ENCODE measurements around the gene ATG5. TPM values are rescaled to one million over a fixed set of nuclear protein-coding genes. Genes with fewer than 3 reads are reported as not detected.
"Not testable (repeated sequence)": the region's sequence is repeated elsewhere in the genome, so short reads cannot be mapped to it uniquely, and the experiment has no call there.

ATG5 gene
- total and polyA plus RNA-seq, 9 of the 15 experiments (the other 6 are each of a cell fraction or from before 2014, with no cell fraction given), result 29.0 to 80.0 (median 53.2) TPM

DNA sequence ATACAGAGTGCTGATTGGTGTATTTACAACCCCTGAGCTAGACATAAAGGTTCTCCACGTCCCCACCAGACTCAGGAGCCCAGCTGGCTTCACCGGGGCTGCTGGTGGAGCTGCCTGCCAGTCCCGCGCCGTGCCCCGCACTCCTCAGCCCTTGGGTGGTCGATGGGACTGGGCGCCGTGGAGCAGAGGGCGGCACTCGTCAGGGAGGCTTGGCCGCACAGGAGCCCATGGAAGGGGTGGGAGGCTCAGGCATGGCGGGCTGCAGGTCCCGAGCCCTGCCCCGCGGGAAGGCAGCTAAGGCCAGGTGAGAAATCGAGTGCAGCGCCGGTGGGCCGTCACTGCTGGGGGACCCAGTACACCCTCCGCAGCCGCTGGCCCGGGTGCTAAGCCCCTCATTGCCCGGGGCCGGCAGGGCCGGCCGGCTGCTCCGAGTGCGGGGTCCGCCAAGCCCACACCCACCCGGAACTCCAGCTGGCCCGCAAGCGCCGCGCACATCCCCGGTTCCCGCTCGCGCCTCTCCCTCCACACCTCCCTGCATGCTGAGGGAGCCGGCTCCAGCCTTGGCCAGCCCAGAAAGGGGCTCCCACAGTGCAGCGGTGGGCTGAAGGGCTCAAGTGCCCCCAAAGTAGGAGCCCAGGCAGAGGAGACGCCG, 56.2 kb downstream of the ATG5 start:
- H3K27ac ChIP-seq (ENCODE audit: extremely low read depth, low read depth, low read length); H3K9me1 ChIP-seq (ENCODE audit: control insufficient read depth, insufficient read depth, low read length); H2AFZ ChIP-seq (ENCODE audit: low read depth, low read length); FAIRE-seq; H3K4me1 ChIP-seq (replicated peaks in 1 of 2; ENCODE audit: control insufficient read depth in 2 of 2, insufficient read depth in 2 of 2, low read length in 2 of 2); CTCF ChIA-PET (ENCODE audit: low intra/inter-chr PET ratio); H3K9ac ChIP-seq (ENCODE audit: insufficient read depth in 1 of 2, low read depth in 2 of 2, low read length in 2 of 2); BruUV-seq (replicated peaks); in situ Hi-C loops (cut with MboI); intact Hi-C loops (cut with micrococcal nuclease); DNase-seq (ENCODE audit: extremely low read depth in 1 of 4, low spot score in 3 of 4); H4K20me1 ChIP-seq (replicated peaks; ENCODE audit: control insufficient read depth, insufficient read depth, low read length); H3K4me2 ChIP-seq (ENCODE audit: insufficient read depth, low read length); H3K27me3 ChIP-seq (ENCODE audit: control insufficient read depth in 2 of 2, insufficient read depth in 2 of 2, low read length in 2 of 2); H3K36me3 ChIP-seq (ENCODE audit: control insufficient read depth, insufficient read depth, low read length); ATAC-seq; H3K9me3 ChIP-seq (replicated peaks; ENCODE audit: control insufficient read depth, insufficient read depth, low read depth, low read length); H3K4me3 ChIP-seq: not testable (repeated sequence)
- H3K79me2 ChIP-seq (ENCODE audit: control insufficient read depth, insufficient read depth, low read length), result peaks cover 66% of the 10 kb centered on the region
- POLR2A ChIA-PET, result interaction anchor here (0.6 kb wide), 1 partner anchor 239 kb away, joined by 3 read pairs; no protein-coding TSS in a partner anchor
- TF ChIP-seq, protein P1, sequence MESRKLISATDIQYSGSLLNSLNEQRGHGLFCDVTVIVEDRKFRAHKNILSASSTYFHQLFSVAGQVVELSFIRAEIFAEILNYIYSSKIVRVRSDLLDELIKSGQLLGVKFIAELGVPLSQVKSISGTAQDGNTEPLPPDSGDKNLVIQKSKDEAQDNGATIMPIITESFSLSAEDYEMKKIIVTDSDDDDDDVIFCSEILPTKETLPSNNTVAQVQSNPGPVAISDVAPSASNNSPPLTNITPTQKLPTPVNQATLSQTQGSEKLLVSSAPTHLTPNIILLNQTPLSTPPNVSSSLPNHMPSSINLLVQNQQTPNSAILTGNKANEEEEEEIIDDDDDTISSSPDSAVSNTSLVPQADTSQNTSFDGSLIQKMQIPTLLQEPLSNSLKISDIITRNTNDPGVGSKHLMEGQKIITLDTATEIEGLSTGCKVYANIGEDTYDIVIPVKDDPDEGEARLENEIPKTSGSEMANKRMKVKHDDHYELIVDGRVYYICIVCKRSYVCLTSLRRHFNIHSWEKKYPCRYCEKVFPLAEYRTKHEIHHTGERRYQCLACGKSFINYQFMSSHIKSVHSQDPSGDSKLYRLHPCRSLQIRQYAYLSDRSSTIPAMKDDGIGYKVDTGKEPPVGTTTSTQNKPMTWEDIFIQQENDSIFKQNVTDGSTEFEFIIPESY (CRISPR knock-in tag; IDR thresholded peaks at IDR 0.05), result peak; percentile 53; the same call in 1 of the 2 replicates
- WGBS (ENCODE audit: insufficient coverage, low coverage, missing lambda C conversion rate), result 97% methylated on average over 10 of the region's 43 CpGs

DNA sequence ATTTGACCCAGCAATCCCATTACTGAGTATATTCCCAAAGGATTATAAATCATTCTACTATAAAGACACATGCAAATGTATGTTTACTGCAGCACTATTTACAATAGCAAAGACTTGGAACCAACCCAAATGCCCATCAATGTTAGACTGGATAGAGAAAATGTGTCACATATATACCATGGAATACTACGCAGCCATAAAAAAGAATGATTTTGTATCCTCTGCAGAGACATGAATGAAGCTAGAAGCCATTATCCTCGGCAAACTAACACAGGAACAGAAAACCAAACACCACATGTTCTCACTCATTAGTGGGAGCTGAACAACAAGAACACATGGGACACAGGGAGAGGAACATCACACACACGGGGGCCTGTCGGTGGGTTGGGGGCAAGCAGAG, 57.1 kb downstream of the ATG5 start:
- H3K36me3 ChIP-seq (ENCODE audit: control insufficient read depth, insufficient read depth, low read length); H4K20me1 ChIP-seq (replicated peaks; ENCODE audit: control insufficient read depth, insufficient read depth, low read length); CTCF ChIA-PET (ENCODE audit: low intra/inter-chr PET ratio); H2AFZ ChIP-seq (ENCODE audit: low read depth, low read length); H3K4me2 ChIP-seq (ENCODE audit: insufficient read depth, low read length); H3K27me3 ChIP-seq (ENCODE audit: control insufficient read depth in 2 of 2, insufficient read depth in 2 of 2, low read length in 2 of 2); H3K9me3 ChIP-seq (replicated peaks; ENCODE audit: control insufficient read depth, insufficient read depth, low read depth, low read length); DNase-seq (ENCODE audit: extremely low read depth in 1 of 4, low spot score in 3 of 4); POLR2A ChIA-PET; in situ Hi-C loops (cut with MboI); H3K9ac ChIP-seq (ENCODE audit: insufficient read depth in 1 of 2, low read depth in 2 of 2, low read length in 2 of 2); ATAC-seq; H3K4me1 ChIP-seq (replicated peaks in 1 of 2; ENCODE audit: control insufficient read depth in 2 of 2, insufficient read depth in 2 of 2, low read length in 2 of 2); H3K4me3 ChIP-seq; FAIRE-seq; H3K27ac ChIP-seq (ENCODE audit: extremely low read depth, low read depth, low read length); H3K9me1 ChIP-seq (ENCODE audit: control insufficient read depth, insufficient read depth, low read length); BruUV-seq (replicated peaks); intact Hi-C loops (cut with micrococcal nuclease): not testable (repeated sequence)
- peaks cover 65% of the 10 kb centered on the region for H3K79me2 ChIP-seq (ENCODE audit: control insufficient read depth, insufficient read depth, low read length)
- WGBS (ENCODE audit: insufficient coverage, low coverage, missing lambda C conversion rate), result 98% methylated on average over 4 of the region's 4 CpGs
- TF ChIP-seq BCOR (IDR thresholded peaks at IDR 0.05) (peak; percentile 39; the same call in 1 of the 2 replicates), RBM25 (IDR thresholded peaks at IDR 0.05; ENCODE audit: low read depth, low read length, severe bottlenecking) (peak; percentile 19), ZNF146 (CRISPR knock-in tag; IDR thresholded peaks at IDR 0.05; ENCODE audit: unreplicated experiment) (peak; percentile 80), KDM1A (IDR thresholded peaks at IDR 0.05) (peak in 1 of 2 experiments; percentile 15; a peak in 1 of 4 replicates)

DNA sequence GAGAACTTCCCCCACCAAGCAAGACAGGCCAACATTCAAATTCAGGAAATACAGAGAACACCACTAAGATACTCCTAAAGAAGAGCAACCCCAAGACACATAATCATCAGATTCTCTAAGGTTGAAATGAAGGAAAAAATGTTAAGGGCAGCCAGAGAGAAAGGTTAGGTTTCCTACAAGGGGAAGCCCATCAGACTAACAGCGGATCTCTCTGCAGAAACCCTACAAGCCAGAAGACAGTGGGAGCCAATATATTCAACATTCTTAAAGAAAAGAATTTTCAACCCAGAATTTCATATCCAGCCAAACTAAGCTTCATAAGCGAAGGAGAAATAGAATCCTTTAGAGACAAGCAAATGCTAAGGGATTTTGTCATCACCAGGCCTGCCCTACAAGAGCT, 61.1 kb downstream of the ATG5 start:
- ATAC-seq; H3K9me3 ChIP-seq (replicated peaks; ENCODE audit: control insufficient read depth, insufficient read depth, low read depth, low read length); H3K4me2 ChIP-seq (ENCODE audit: insufficient read depth, low read length); intact Hi-C loops (cut with micrococcal nuclease); FAIRE-seq; H3K9ac ChIP-seq (ENCODE audit: insufficient read depth in 1 of 2, low read depth in 2 of 2, low read length in 2 of 2); H3K9me1 ChIP-seq (ENCODE audit: control insufficient read depth, insufficient read depth, low read length); in situ Hi-C loops (cut with MboI); H2AFZ ChIP-seq (ENCODE audit: low read depth, low read length); H3K4me3 ChIP-seq; H3K4me1 ChIP-seq (replicated peaks in 1 of 2; ENCODE audit: control insufficient read depth in 2 of 2, insufficient read depth in 2 of 2, low read length in 2 of 2); BruUV-seq (replicated peaks); H4K20me1 ChIP-seq (replicated peaks; ENCODE audit: control insufficient read depth, insufficient read depth, low read length); H3K27ac ChIP-seq (ENCODE audit: extremely low read depth, low read depth, low read length); H3K27me3 ChIP-seq (ENCODE audit: control insufficient read depth in 2 of 2, insufficient read depth in 2 of 2, low read length in 2 of 2); CTCF ChIA-PET (ENCODE audit: low intra/inter-chr PET ratio); DNase-seq (ENCODE audit: extremely low read depth in 1 of 4, low spot score in 3 of 4): not testable (repeated sequence)
- WGBS (ENCODE audit: insufficient coverage, low coverage, missing lambda C conversion rate), result 96% methylated on average over 2 of the region's 2 CpGs
- POLR2A ChIA-PET, result interaction anchor here (2.5 kb wide), 1 partner anchor 9 kb away, joined by 8 read pairs; no protein-coding TSS in a partner anchor
- peaks cover 54% of the 10 kb centered on the region for H3K79me2 ChIP-seq (ENCODE audit: control insufficient read depth, insufficient read depth, low read length)
- H3K36me3 ChIP-seq (ENCODE audit: control insufficient read depth, insufficient read depth, low read length), result peaks cover 11% of the 10 kb centered on the region; the same call in 2 of the 3 replicates

Measured in K562 (cell line).